ENCODE measurements around the gene TMED4. TPM values are rescaled to one million over a fixed set of nuclear protein-coding genes. Genes with fewer than 3 reads are reported as not detected.

TMED4 gene
- total RNA-seq, 1 experiment from 2014 or later: 115 TPM

GRCh38 chr7:44629829-44630522 lies 47.9 kb upstream of the TMED4 start:
- H3K4me1 Mint-ChIP-seq (ENCODE audit: low read depth, unreplicated experiment): peaks cover 44% of the 10 kb centered on the region
- no peak overlapping the region for H3K4me3 Mint-ChIP-seq (ENCODE audit: low read depth, unreplicated experiment)
- peaks cover 76% of the 10 kb centered on the region for H3K36me3 Mint-ChIP-seq (ENCODE audit: insufficient read depth, unreplicated experiment)
- H3K9me3 Mint-ChIP-seq (ENCODE audit: low read depth, unreplicated experiment): no peaks in the 10 kb centered on the region
- intact Hi-C loops (cut with micrococcal nuclease; ENCODE audit: unreplicated experiment): no loop called here
- H3K27ac Mint-ChIP-seq (ENCODE audit: unreplicated experiment): no peak overlapping the region
- no peak for DNase-seq
- BruUV-seq (replicated peaks): no TSS peak
- CTCF ChIA-PET: interaction anchor here (0.5 to 0.7 kb wide), 2 partner anchors 42 to 135 kb away, joined by 3 to 5 read pairs; no protein-coding TSS in a partner anchor
- no peaks in the 10 kb centered on the region for H3K27me3 Mint-ChIP-seq (ENCODE audit: unreplicated experiment)
- TF ChIP-seq CTCF (IDR thresholded peaks at IDR 0.05; ENCODE audit: unreplicated experiment): no peak

GRCh38 chr7:44626620-44627019 lies 44.6 kb upstream of the TMED4 start:
- Mint-ChIP-seq H3K27ac (ENCODE audit: unreplicated experiment) (peak overlapping the region; percentile 28), H3K36me3 (ENCODE audit: insufficient read depth, unreplicated experiment) (peaks cover 52% of the 10 kb centered on the region), H3K4me1 (ENCODE audit: low read depth, unreplicated experiment) (peaks cover 37% of the 10 kb centered on the region), H3K4me3 (ENCODE audit: low read depth, unreplicated experiment) (no peak overlapping the region), H3K27me3 (ENCODE audit: unreplicated experiment) (no peaks in the 10 kb centered on the region), H3K9me3 (ENCODE audit: low read depth, unreplicated experiment) (no peaks in the 10 kb centered on the region)
- BruUV-seq (replicated peaks): no TSS peak
- CTCF ChIA-PET: no interaction called here
- intact Hi-C loops (cut with micrococcal nuclease; ENCODE audit: unreplicated experiment): no loop called here
- DNase-seq: no peak
- TF ChIP-seq CTCF (IDR thresholded peaks at IDR 0.05; ENCODE audit: unreplicated experiment): no peak

- H3K27ac Mint-ChIP-seq (ENCODE audit: unreplicated experiment): peak overlapping the region; percentile 28
Observed at GRCh38 chr7:44625526-44626471, 43.8 kb upstream of the TMED4 start.

More at GRCh38 chr7:44625526-44626471, 43.8 kb upstream of the TMED4 start:
- Mint-ChIP-seq H3K4me1 (ENCODE audit: low read depth, unreplicated experiment) (peaks cover 40% of the 10 kb centered on the region), H3K27me3 (ENCODE audit: unreplicated experiment) (no peaks in the 10 kb centered on the region), H3K4me3 (ENCODE audit: low read depth, unreplicated experiment) (no peak overlapping the region), H3K9me3 (ENCODE audit: low read depth, unreplicated experiment) (no peaks in the 10 kb centered on the region), H3K36me3 (ENCODE audit: insufficient read depth, unreplicated experiment) (peaks cover 49% of the 10 kb centered on the region)
- CTCF ChIA-PET: no interaction called here
- intact Hi-C loops (cut with micrococcal nuclease; ENCODE audit: unreplicated experiment): no loop called here
- no peak for TF ChIP-seq CTCF (IDR thresholded peaks at IDR 0.05; ENCODE audit: unreplicated experiment)
- no peak for DNase-seq
- BruUV-seq (replicated peaks): no TSS peak
